H1 (cell line): ENCODE data around the gene CMSS1. TPM values are rescaled to one million over a fixed set of nuclear protein-coding genes. Genes with fewer than 3 reads are reported as not detected.

Experiments
- CTCF ChIA-PET: fragments of 300-600 bp; sonication (Branson Sonifier 250); formaldehyde crosslinking; loops from one replicate; lab custom pipeline; 2021; ENCODE audit not compliant: partially characterized antibody; lab: Charles Lee
- POLR2A ChIA-PET: fragments of 300-600 bp; sonication (Branson Sonifier 250); formaldehyde crosslinking; loops from one replicate; lab custom pipeline; 2021; ENCODE audit warnings: inconsistent platforms; ENCODE audit not compliant: partially characterized antibody; lab: Charles Lee
- DNase-seq, 2 experiments: peaks; one replicate each; pipeline versions ENCODE4 v3.0.0 to v3.0.0-alpha.2; 2010 to 2022; ENCODE audit warnings: low spot score in 2 of 2, low read depth in 1 of 2, mixed read lengths in 1 of 2
- FAIRE-seq: peaks from 2 replicates; lab custom pipeline; 2011; peaks lifted over from hg19 to GRCh38; lab: Jason Lieb, UNC
- H2AFZ ChIP-seq: 2 replicates; pipeline ENCODE4 v1.8.1; 2012; ENCODE audit warnings: low read length, inconsistent platforms
- H2AK5ac ChIP-seq: 2 replicates; pipeline ENCODE4 v1.6.1; 2013; ENCODE audit warnings: low read depth, low read length
- H2BK120ac ChIP-seq: replicated peaks from 2 replicates; pipeline ENCODE3; 2013; ENCODE audit warnings: low read depth, low read length, inconsistent platforms
- H2BK12ac ChIP-seq: 2 replicates; pipeline ENCODE4 v1.6.1; 2013; ENCODE audit warnings: low read depth, low read length
- H2BK15ac ChIP-seq: 2 replicates; pipeline ENCODE4 v1.6.1; 2013; ENCODE audit warnings: low read length
- H2BK20ac ChIP-seq: 2 replicates; pipeline ENCODE4 v1.6.1; 2013; ENCODE audit warnings: low read length
- H2BK5ac ChIP-seq: 2 replicates; pipeline ENCODE4 v1.6.1; 2013; ENCODE audit warnings: low read depth, low read length
- H3K14ac ChIP-seq: 2 replicates; pipeline ENCODE4 v1.6.1; 2013; ENCODE audit warnings: inconsistent platforms; ENCODE audit not compliant: insufficient read length
- H3K18ac ChIP-seq: 2 replicates; pipeline ENCODE4 v1.6.1; 2013; ENCODE audit warnings: low read length; ENCODE audit errors: extremely low read depth
- H3K23ac ChIP-seq: 2 replicates; pipeline ENCODE4 v1.6.1; 2013; ENCODE audit warnings: inconsistent platforms; ENCODE audit not compliant: insufficient read length
- H3K23me2 ChIP-seq: 2 replicates; pipeline ENCODE4 v1.6.1; 2013; ENCODE audit warnings: low read depth, low read length
- H3K27ac ChIP-seq: 2 replicates; pipeline ENCODE4 v1.6.1; 2011; ENCODE audit warnings: low read depth, low read length, inconsistent platforms
- H3K27me3 ChIP-seq, 4 experiments: replicated peaks in 1 of 4; 1 replicate in 1 of 4; 2 replicates in 3 of 4; pipeline versions ENCODE4 v1.6.1 to v1.8.1; 2011 to 2013; ENCODE audit warnings: low read length in 3 of 4, mild to moderate bottlenecking in 3 of 4, inconsistent platforms in 2 of 4, mixed read lengths in 2 of 4, moderate library complexity in 1 of 4; ENCODE audit not compliant: control insufficient read depth in 3 of 4, insufficient read depth in 3 of 4; ENCODE audit errors: extremely low read depth in 1 of 4
- H3K36me3 ChIP-seq, 4 experiments: 2 replicates each; pipeline versions ENCODE4 v1.6.1 to v1.8.1; 2011 to 2013; ENCODE audit warnings: mild to moderate bottlenecking in 4 of 4, low read length in 3 of 4, moderate library complexity in 2 of 4, control low read depth in 1 of 4, inconsistent platforms in 1 of 4; ENCODE audit not compliant: insufficient read depth in 4 of 4, control insufficient read depth in 2 of 4
- H3K4ac ChIP-seq: replicated peaks from 2 replicates; pipeline ENCODE3; 2013; ENCODE audit warnings: low read length, low read depth, mixed read lengths, inconsistent platforms; ENCODE audit not compliant: insufficient read length
- H3K4me1 ChIP-seq, 4 experiments: replicated peaks in 1 of 4; 1 replicate in 1 of 4; 2 replicates in 3 of 4; pipeline versions ENCODE4 v1.6.1 to v1.8.1; 2011 to 2013; ENCODE audit warnings: low read length in 3 of 4, inconsistent platforms in 2 of 4, mixed read lengths in 1 of 4; ENCODE audit not compliant: insufficient read depth in 4 of 4, control insufficient read depth in 3 of 4
- H3K4me2 ChIP-seq, 2 experiments: 2 replicates each; pipeline versions ENCODE4 v1.6.1 to v1.8.1; 2011 to 2013; ENCODE audit warnings: low read depth in 2 of 2, low read length in 2 of 2, control low read depth in 1 of 2, inconsistent platforms in 1 of 2, mild to moderate bottlenecking in 1 of 2; ENCODE audit not compliant: insufficient read depth in 1 of 2
- H3K4me3 ChIP-seq, 4 experiments: fragments of 200-600, 300-600 bp in 1 of 4; sonication (generic), shearing (Covaris generic), sonication (Bioruptor Twin) in 1 of 4; 2 replicates each; pipeline versions ENCODE4 v1.5.1 to v1.8.1; 2011 to 2016; ENCODE audit warnings: low read length in 4 of 4, low read depth in 3 of 4, control low read depth in 2 of 4, inconsistent platforms in 2 of 4, mild to moderate bottlenecking in 2 of 4, mixed read lengths in 1 of 4, moderate library complexity in 1 of 4; ENCODE audit not compliant: insufficient read depth in 2 of 4; ENCODE audit errors: extremely low read depth in 1 of 4
- H3K56ac ChIP-seq: replicated peaks from 2 replicates; pipeline ENCODE3; 2013; ENCODE audit warnings: low read depth, mild to moderate bottlenecking, mixed read lengths, low read length, inconsistent platforms; ENCODE audit not compliant: insufficient read length
- H3K79me1 ChIP-seq: 2 replicates; pipeline ENCODE4 v1.6.1; 2013; ENCODE audit warnings: low read depth, low read length, control low read depth
- H3K79me2 ChIP-seq, 2 experiments: 2 replicates each; pipeline versions ENCODE4 v1.6.1 to v1.8.1; 2012 to 2013; ENCODE audit warnings: low read length in 2 of 2, mild to moderate bottlenecking in 2 of 2, inconsistent platforms in 1 of 2; ENCODE audit not compliant: insufficient read depth in 2 of 2, control insufficient read depth in 1 of 2
- H3K9ac ChIP-seq, 4 experiments: replicated peaks in 1 of 4; 1 replicate in 1 of 4; 2 replicates in 3 of 4; pipeline versions ENCODE4 v1.6.1 to v1.8.1; 2011 to 2013; ENCODE audit warnings: low read depth in 3 of 4, low read length in 3 of 4, control low read depth in 2 of 4, mild to moderate bottlenecking in 2 of 4, moderate library complexity in 2 of 4, inconsistent platforms in 1 of 4; ENCODE audit errors: extremely low read depth in 1 of 4
- H3K9me3 ChIP-seq, 2 experiments: 2 replicates each; pipeline versions ENCODE4 v1.6.1 to v1.8.1; 2012 to 2013; ENCODE audit warnings: mild to moderate bottlenecking in 2 of 2, moderate library complexity in 2 of 2, control low read depth in 1 of 2, inconsistent platforms in 1 of 2, low read depth in 1 of 2, low read length in 1 of 2, mixed read lengths in 1 of 2; ENCODE audit not compliant: insufficient read depth in 2 of 2
- H4K20me1 ChIP-seq, 2 experiments: replicated peaks in 1 of 2; 2 replicates each; pipeline versions ENCODE3 to v1.8.1; 2011 to 2013; ENCODE audit warnings: inconsistent platforms in 2 of 2, low read length in 2 of 2, mild to moderate bottlenecking in 1 of 2; ENCODE audit not compliant: insufficient read depth in 2 of 2, control insufficient read depth in 1 of 2
- H4K5ac ChIP-seq: 2 replicates; pipeline ENCODE4 v1.6.1; 2013; ENCODE audit warnings: low read length, low read depth, mixed read lengths, inconsistent platforms; ENCODE audit not compliant: insufficient read length
- H4K8ac ChIP-seq: 2 replicates; pipeline ENCODE4 v1.8.0; 2013; ENCODE audit warnings: mild to moderate bottlenecking, moderate library complexity, low read length, inconsistent platforms; ENCODE audit not compliant: insufficient read depth; ENCODE audit errors: extremely low read depth
- H4K91ac ChIP-seq: replicated peaks from 2 replicates; pipeline ENCODE3; 2013; ENCODE audit warnings: low read length, mixed read lengths, inconsistent platforms; ENCODE audit not compliant: insufficient read length
- CEBPB ChIP-seq: IDR thresholded peaks from 2 replicates; pipeline ENCODE4 v1.6.1; 2012; ENCODE audit warnings: low read depth, low read length
- WGBS, 2 experiments: shearing (Covaris generic) in 1 of 2; methylation state at CpG; one replicate each; pipeline versions ENCODE4 v1.1.6 to v1.1.7; 2013 to 2015; ENCODE audit warnings: low lambda C conversion rate in 2 of 2, mixed read lengths in 2 of 2, inconsistent platforms in 1 of 2, low coverage in 1 of 2, missing lambda C conversion rate in 1 of 2; ENCODE audit not compliant: insufficient replicate concordance in 2 of 2, insufficient coverage in 1 of 2, insufficient read length in 1 of 2; ENCODE audit errors: extremely low coverage in 1 of 2, missing lambda C conversion rate in 1 of 2; 5-methylcytosine and 5-hydroxymethylcytosine counted together
- polyA plus RNA-seq, 7 experiments: library from polyadenylated mRNA; depleted of rRNA in 3 of 7; stranded (reverse) in 5 of 7; unstranded in 2 of 7; fragments of >200 nt in 5 of 7; fragments of 200-250 nt in 2 of 7; gene quantifications; 1 replicate in 5 of 7; 2 replicates in 1 of 7; 4 replicates in 1 of 7; pipeline versions ENCODE4 v1.2.1 to v1.2.3, GENCODE V29; 2011 to 2013; ENCODE audit warnings: missing spikeins in 2 of 7, mixed read lengths in 2 of 7
- total RNA-seq: library from RNA; stranded (reverse); fragmentation: NEBNext Ultra II Directional; extraction: Animal tissue kit (Norgen Biotek cat#: 25700); gene quantifications from 2 replicates; pipeline ENCODE4 v1.2.1, GENCODE V29; 2021

The CMSS1 gene
- total and polyA plus RNA-seq, 2 of the 8 experiments (the other 6 are each of a cell fraction or from before 2014, with no cell fraction given) = 15.2 to 75.1 TPM

DNA sequence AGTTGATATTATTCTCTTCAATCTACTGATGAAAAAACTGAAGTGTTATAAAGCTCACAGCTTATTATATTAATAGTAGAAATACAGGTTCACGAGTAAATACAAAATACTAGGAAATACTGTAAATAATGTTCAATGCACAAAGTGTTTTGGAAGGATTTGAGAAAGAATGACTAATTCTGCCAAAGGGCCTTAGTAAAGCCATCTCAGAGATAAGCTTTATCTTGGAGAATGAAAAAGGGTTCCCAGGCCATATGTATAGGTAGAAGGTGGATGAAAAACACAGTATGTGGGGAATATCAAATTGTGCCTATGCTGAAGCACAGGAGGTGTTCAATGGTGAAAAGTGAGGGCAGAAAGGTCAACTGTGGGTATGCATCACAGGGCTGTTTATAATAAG is 123.5 kb downstream of the CMSS1 start:
- H2BK20ac ChIP-seq = no peak overlapping the region
- H3K27me3 ChIP-seq = no peaks in the 10 kb centered on the region
- no peak overlapping the region for H3K23ac ChIP-seq
- ChIA-PET CTCF (interaction anchor here (0.6 kb wide), 1 partner anchor 46 kb away, joined by 3 read pairs; no protein-coding TSS in a partner anchor), POLR2A (no interaction called here)
- TF ChIP-seq CEBPB = no peak
- no peak overlapping the region for H3K4me2 ChIP-seq
- H3K36me3 ChIP-seq = no peaks in the 10 kb centered on the region
- no peak overlapping the region for H4K91ac ChIP-seq
- H3K9me3 ChIP-seq = no peaks in the 10 kb centered on the region
- H4K8ac ChIP-seq = no peak overlapping the region
- no peak overlapping the region for H2BK120ac ChIP-seq
- no peak overlapping the region for H3K9ac ChIP-seq
- no peaks in the 10 kb centered on the region for H4K20me1 ChIP-seq
- peaks cover 0 to 9% (median 0%) of the 10 kb centered on the region in 4 experiments; a peak in 5 of 7 replicates for H3K4me1 ChIP-seq
- H3K4ac ChIP-seq = no peak overlapping the region
- no peak overlapping the region for H3K4me3 ChIP-seq
- H3K23me2 ChIP-seq = no peaks in the 10 kb centered on the region
- H2BK5ac ChIP-seq = no peak overlapping the region
- H2AFZ ChIP-seq = no peak overlapping the region
- peaks cover 3% of the 10 kb centered on the region for H3K79me1 ChIP-seq
- no peak overlapping the region for H3K14ac ChIP-seq
- H2BK12ac ChIP-seq = no peak overlapping the region
- WGBS, 2 experiments = 100% methylated on average over 1 of the region's 1 CpG; no CpG with 5 or more reads in 1 of the 2 experiments
- no peak overlapping the region for H4K5ac ChIP-seq
- no peak overlapping the region for H3K56ac ChIP-seq
- DNase-seq = no peak
- H3K27ac ChIP-seq = no peak overlapping the region
- H3K79me2 ChIP-seq = no peaks in the 10 kb centered on the region
- H2AK5ac ChIP-seq = no peak overlapping the region
- FAIRE-seq = no peak
- H2BK15ac ChIP-seq = no peak overlapping the region
- H3K18ac ChIP-seq = no peak overlapping the region
